GM19468 (cell line): ENCODE results near the gene NRIP1.

Experiments used
- ATAC-seq: cut with Tn5 transposase; IDR thresholded peaks from one replicate; pipeline ENCODE4 v1.9.1; 2021; ENCODE audit warnings: mild to moderate bottlenecking, moderate library complexity, moderate number of reproducible peaks; ENCODE audit not compliant: unreplicated experiment; ENCODE audit errors: extremely low read depth

The NRIP1 gene

GRCh38 chr21:15010645-15011044 is 54.2 kb downstream of the NRIP1 start:
- no peak for ATAC-seq

GRCh38 chr21:15009837-15010363 is 54.9 kb downstream of the NRIP1 start:
- ATAC-seq = no peak

GRCh38 chr21:15007716-15008296 is 57.0 kb downstream of the NRIP1 start:
- no peak for ATAC-seq

- ATAC-seq = no peak
Observed at GRCh38 chr21:15006594-15007230, 58.1 kb downstream of the NRIP1 start.

- ATAC-seq = no peak
Observed at GRCh38 chr21:15005391-15005790, 59.4 kb downstream of the NRIP1 start.

GRCh38 chr21:15004721-15005370 is 60.0 kb downstream of the NRIP1 start:
- ATAC-seq = no peak

- ATAC-seq = no peak
Observed at GRCh38 chr21:15003463-15004135, 61.2 kb downstream of the NRIP1 start.

GRCh38 chr21:15001857-15002606 is 62.8 kb downstream of the NRIP1 start:
- ATAC-seq = peak; percentile 63

- no peak for ATAC-seq
Observed at GRCh38 chr21:15001113-15001512, 63.7 kb downstream of the NRIP1 start.

- no peak for ATAC-seq
Observed at GRCh38 chr21:15000081-15000480, 64.7 kb downstream of the NRIP1 start.

GRCh38 chr21:14998784-14999183 is 66.0 kb downstream of the NRIP1 start:
- no peak for ATAC-seq

- ATAC-seq = no peak
Observed at GRCh38 chr21:14998336-14998735, 66.5 kb downstream of the NRIP1 start.

GRCh38 chr21:14995695-14996490 is 68.9 kb downstream of the NRIP1 start:
- no peak for ATAC-seq

- no peak for ATAC-seq
Observed at GRCh38 chr21:14995226-14995625, 69.6 kb downstream of the NRIP1 start.

GRCh38 chr21:14993115-14993514 is 71.7 kb downstream of the NRIP1 start:
- no peak for ATAC-seq

GRCh38 chr21:14991957-14992356 is 72.8 kb downstream of the NRIP1 start:
- ATAC-seq = no peak

GRCh38 chr21:14989359-14989758 is 75.4 kb downstream of the NRIP1 start:
- no peak for ATAC-seq

- ATAC-seq = no peak
Observed at GRCh38 chr21:14988760-14989159, 76.0 kb downstream of the NRIP1 start.

GRCh38 chr21:14987370-14988170 is 77.2 kb downstream of the NRIP1 start:
- ATAC-seq = no peak
